Left lung (tissue), 10 donors: ENCODE data around the gene BABAM1. TPM values are rescaled to one million over a fixed set of nuclear protein-coding genes. Genes with fewer than 3 reads are reported as not detected.

Experiments used
- ATAC-seq: fragments of 200-7000 bp; cut with Tn5 transposase; one replicate; pipeline ENCODE4 v1.9.1; 2020; ENCODE audit warnings: moderate library complexity
- DNase-seq, 4 donors: peaks; one replicate each; pipeline ENCODE4 v3.0.0-alpha.2; 2013 to 2020
- H3K27ac ChIP-seq, 2 donors: fragments of 200-600 bp; sonication (generic) in 1 of 2; one replicate each; pipeline versions ENCODE4 v1.5.0 to v1.8.0; 2020 to 2021
- H3K27me3 ChIP-seq, 2 donors: fragments of 200-600 bp; sonication (generic) in 1 of 2; one replicate each; pipeline versions ENCODE4 v1.5.0 to v1.8.0; 2020 to 2021
- H3K36me3 ChIP-seq, 2 donors: fragments of 200-600 bp; sonication (generic) in 1 of 2; one replicate each; pipeline versions ENCODE4 v1.5.0 to v1.8.0; 2020 to 2021
- H3K4me1 ChIP-seq, 2 donors: fragments of 200-600 bp; one replicate each; pipeline ENCODE4 v1.8.0; 2021
- H3K4me3 ChIP-seq, 2 donors: fragments of 200-600 bp; sonication (generic) in 1 of 2; one replicate each; pipeline versions ENCODE4 v1.5.0 to v1.8.0; 2020 to 2021; ENCODE audit warnings: mild to moderate bottlenecking in 1 of 2
- H3K9me3 ChIP-seq, 2 donors: fragments of 200-600 bp; sonication (generic) in 1 of 2; one replicate each; pipeline versions ENCODE4 v1.5.0 to v1.8.0; 2020 to 2021
- CTCF ChIP-seq, 2 donors: fragments of 200-600 bp; sonication (generic) in 1 of 2; IDR thresholded peaks; one replicate each; pipeline versions ENCODE4 v1.5.0 to v1.8.0; 2021; ENCODE audit warnings: antibody characterized with exemption in 2 of 2
- intact Hi-C, 2 donors: fragments of 100-400 bp; cut with DNase I; formaldehyde crosslinking; loops; one replicate each; pipeline versions ENCODE4 v1.11.2 to v1.14.2; 2022
- polyA plus RNA-seq, 6 donors: library from polyadenylated mRNA; unstranded; fragments of 120-200 nt; gene quantifications; one replicate each; pipeline ENCODE4 v1.2.1, GENCODE V29; 2013; ENCODE audit not compliant: insufficient read length in 6 of 6
- total RNA-seq, 2 donors: library from RNA; stranded (reverse); fragmentation: NEBNext Ultra II Directional; extraction: Animal tissue kit (Norgen Biotek cat#: 25700); gene quantifications; one replicate each; pipeline ENCODE4 v1.2.1, GENCODE V29; 2021
- donor health status: DM: no; HTN: yes; CAD: no.
- donor health status: DM: no; HTN: no; CAD: no.

The BABAM1 gene
- total and polyA plus RNA-seq, 8 donors = 73.1 to 108 (median 100) TPM

- ATAC-seq (no peak), DNase-seq (no peak)
- Histone ChIP-seq H3K36me3 (peaks cover 0 to 17% of the 10 kb centered on the region in 2 donors), H3K4me1 (peaks cover 9 to 31% of the 10 kb centered on the region in 2 donors), H3K27ac (no peak overlapping the region), H3K27me3 (no peaks in the 10 kb centered on the region), H3K9me3 (no peaks in the 10 kb centered on the region), H3K4me3 (no peak overlapping the region)
- no peak for TF ChIP-seq CTCF (IDR thresholded peaks at IDR 0.05)
- intact Hi-C loops = no loop called here
These were observed 42.2 kb upstream of the BABAM1 start for GRCh38 chr19:17225053-17225452.

- H3K4me3 ChIP-seq = peak within 1 kb of the TSS; percentile 57 to 68
- TF ChIP-seq CTCF (IDR thresholded peaks at IDR 0.05) = no peak
- DNase-seq = peak; percentile 97 to 99 (median 98)
These were observed 41.0 kb upstream of the BABAM1 start, which contains the start of gene OCEL1 for GRCh38 chr19:17226002-17226933. OCEL1 (plus strand) TSS chr19:17226226; CDS start chr19:17226248, 22 bp downstream.

GRCh38 chr19:17227798-17228367 lies 39.4 kb upstream of the BABAM1 start:
- Histone ChIP-seq H3K4me1 (peaks cover 9 to 27% of the 10 kb centered on the region in 2 donors), H3K9me3 (no peaks in the 10 kb centered on the region), H3K27me3 (no peaks in the 10 kb centered on the region), H3K36me3 (peaks cover 0 to 40% of the 10 kb centered on the region in 2 donors), H3K27ac (no peak overlapping the region), H3K4me3 (no peak overlapping the region)
- TF ChIP-seq CTCF (IDR thresholded peaks at IDR 0.05) = no peak
- DNase-seq (no peak), ATAC-seq (no peak)
- intact Hi-C loops = no loop called here

More at GRCh38 chr19:17226002-17226933, 41.0 kb upstream of the BABAM1 start, which contains the start of gene OCEL1:
- intact Hi-C loops = no loop called here
- ATAC-seq = peak; percentile 97
- Histone ChIP-seq H3K27me3 (no peaks in the 10 kb centered on the region), H3K27ac (peak within 1 kb of the TSS; percentile 66 to 95), H3K9me3 (no peaks in the 10 kb centered on the region), H3K36me3 (peaks cover 0 to 24% of the 10 kb centered on the region in 2 donors), H3K4me1 (peaks cover 9 to 27% of the 10 kb centered on the region in 2 donors)

- Histone ChIP-seq H3K4me1 (peaks cover 14 to 32% of the 10 kb centered on the region in 2 donors), H3K9me3 (no peaks in the 10 kb centered on the region), H3K27me3 (no peaks in the 10 kb centered on the region), H3K36me3 (peaks cover 0 to 48% of the 10 kb centered on the region in 2 donors), H3K4me3 (no peak overlapping the region), H3K27ac (no peak overlapping the region)
- ATAC-seq (no peak), DNase-seq (no peak)
- no peak for TF ChIP-seq CTCF (IDR thresholded peaks at IDR 0.05)
- intact Hi-C loops = no loop called here
These were observed 37.4 kb upstream of the BABAM1 start for GRCh38 chr19:17229890-17230289.

- ATAC-seq (no peak), DNase-seq (no peak)
- intact Hi-C loops = no loop called here
- no peak for TF ChIP-seq CTCF (IDR thresholded peaks at IDR 0.05)
- Histone ChIP-seq H3K4me1 (peaks cover 18 to 33% of the 10 kb centered on the region in 2 donors), H3K9me3 (no peaks in the 10 kb centered on the region), H3K27ac (no peak overlapping the region), H3K4me3 (no peak overlapping the region), H3K27me3 (no peaks in the 10 kb centered on the region), H3K36me3 (peaks cover 0 to 48% of the 10 kb centered on the region in 2 donors)
These were observed 35.0 kb upstream of the BABAM1 start for GRCh38 chr19:17232258-17232657.
